HG03354 (cell line): ENCODE data around the gene MTCL3.

ENCODE experiments used
- ATAC-seq: cut with Tn5 transposase; IDR thresholded peaks from one replicate; pipeline ENCODE4 v1.9.1; 2021; ENCODE audit warnings: mild to moderate bottlenecking; ENCODE audit not compliant: unreplicated experiment, poor library complexity, severe bottlenecking

Gene MTCL3

GRCh38 chr6:127515794-127516661, 3.1 kb downstream of the MTCL3 start:
- ATAC-seq: peak; percentile 77

DNA sequence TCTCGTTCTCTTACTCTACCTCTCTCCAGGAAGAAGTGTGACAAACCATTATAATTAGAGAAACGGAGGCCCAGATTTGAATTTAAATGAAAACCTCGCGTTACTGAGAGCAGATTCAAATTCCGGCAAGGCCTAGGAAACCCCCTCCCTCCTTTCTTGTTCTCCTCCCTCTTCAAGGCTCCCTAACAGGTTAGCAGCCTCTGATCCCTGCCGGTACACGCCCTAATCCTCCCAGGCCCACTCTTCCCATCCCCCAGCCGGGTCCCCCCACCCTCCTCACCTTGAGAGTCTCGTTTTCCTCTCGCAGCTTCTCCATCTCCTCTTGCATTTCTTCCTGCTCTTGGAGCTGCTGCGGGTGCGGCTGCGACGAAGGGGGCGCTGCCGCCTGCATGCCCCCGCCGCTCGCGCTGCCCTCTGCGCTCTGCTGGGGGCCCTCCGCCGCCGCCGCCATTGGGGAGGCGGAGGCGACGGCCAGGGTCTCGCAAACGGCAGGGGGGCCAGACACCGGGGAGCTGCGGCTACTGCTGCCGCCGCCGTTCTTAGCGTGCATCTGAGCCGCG, 3.8 kb downstream of the MTCL3 start:
- peak; percentile 22 for ATAC-seq

DNA sequence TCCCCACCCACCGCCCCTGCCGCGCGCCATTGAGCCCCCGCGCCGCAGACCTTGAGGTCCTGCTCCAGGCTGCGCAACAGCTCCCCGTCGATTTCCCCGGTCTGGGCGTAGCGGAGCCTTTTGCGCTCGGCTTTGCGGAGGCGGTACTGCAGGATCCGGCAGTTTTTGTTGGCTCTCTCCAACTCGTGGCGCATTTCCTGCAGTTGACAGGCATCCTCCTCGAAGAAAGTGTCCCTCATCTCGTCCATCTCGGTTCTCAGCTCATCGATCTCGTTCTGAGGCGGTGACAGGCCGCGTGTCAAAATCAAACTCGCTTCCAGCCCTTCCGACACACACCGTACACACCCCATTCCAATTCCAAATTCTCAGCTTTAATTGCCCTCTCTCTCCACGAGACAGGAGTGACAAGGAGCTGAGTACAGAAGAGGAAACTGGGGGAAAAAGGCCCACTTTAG, 4.3 kb downstream of the MTCL3 start:
- no peak for ATAC-seq

DNA sequence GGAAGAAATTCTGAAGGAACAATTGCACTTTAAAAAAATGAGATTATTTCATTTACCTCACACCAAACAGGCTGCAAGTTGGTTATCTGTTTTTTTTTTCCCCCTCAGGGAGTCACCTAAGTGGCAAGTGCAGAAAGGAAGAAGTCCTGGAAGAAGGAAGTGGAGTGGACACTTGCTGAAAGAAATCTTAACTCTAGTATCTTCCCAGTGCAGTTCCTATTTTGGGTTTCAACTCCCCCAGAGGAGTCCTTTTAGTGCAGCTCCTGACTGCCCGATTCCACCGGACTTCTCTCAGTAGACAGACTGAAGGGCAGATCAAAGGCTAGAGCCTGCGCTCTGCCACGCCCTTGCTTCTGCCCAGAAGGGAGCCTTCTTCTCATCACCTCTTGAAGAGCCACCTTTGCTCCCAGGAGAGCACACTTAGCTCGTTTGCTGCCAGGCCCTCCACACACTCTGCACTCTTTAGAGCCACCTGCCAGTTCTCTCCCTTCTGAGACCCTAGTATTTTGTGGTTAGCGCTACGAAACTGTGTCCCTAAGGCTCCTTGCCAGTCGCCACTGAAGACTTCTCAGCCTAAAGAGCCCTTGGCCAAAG, 4.9 kb downstream of the MTCL3 start:
- no peak for ATAC-seq

DNA sequence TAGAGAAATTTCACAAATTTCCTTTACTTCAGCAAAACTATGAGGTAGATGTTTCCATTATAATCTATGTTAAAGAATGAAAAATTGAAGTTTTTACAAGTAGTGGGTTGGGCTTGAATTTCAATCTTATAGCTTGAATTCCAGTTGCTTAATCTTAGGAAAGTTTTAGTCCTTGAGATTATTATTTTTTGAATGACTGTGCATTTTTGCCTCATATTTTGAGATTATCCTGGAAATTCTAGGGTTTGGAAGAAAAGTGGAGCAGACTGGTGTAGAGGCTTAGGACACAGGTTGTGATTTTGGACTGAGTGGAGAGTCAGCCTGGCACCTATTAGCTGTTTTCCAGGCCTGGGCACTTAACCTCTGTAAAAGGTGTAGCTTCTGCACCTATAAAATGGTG, 5.7 kb downstream of the MTCL3 start:
- ATAC-seq: no peak

DNA sequence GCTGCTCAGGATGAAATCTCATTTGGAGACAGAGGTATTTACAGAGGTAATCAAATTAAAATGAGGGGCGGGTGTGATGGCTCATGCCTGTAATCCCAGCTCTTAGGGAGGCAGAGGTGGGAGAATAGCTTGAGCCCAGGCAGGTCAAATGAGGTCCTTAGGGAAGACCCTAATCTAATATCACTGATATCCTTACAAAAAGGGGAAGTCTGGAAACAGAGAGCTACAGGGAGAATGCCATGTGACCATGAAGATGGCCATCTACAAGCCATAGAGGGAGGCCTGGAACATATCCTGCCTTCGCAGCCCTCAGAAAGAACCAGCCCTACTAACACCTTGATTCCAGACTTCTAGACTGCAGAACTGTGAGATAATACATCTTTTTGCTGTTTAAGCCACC, 8.3 kb downstream of the MTCL3 start:
- ATAC-seq: no peak

DNA sequence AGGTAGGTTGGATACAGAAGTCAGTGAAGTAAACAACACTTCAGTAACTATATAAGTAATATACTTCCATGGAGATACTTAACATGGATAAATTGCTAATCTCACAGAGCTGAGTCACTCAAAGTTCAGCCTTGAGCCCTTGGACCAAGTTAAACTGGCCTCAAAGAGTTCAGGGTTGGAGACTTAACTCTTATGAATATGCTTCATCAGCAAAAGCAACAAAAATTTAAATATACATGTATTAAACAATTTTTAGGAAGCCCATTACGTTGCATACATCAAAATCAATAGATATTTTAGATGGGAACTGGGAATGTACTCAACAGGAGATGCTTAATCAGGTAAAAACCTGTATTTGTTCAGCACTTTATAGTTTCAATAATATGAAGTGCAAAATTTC, 12.2 kb downstream of the MTCL3 start:
- ATAC-seq: no peak

GRCh38 chr6:127503022-127503421, 16.1 kb downstream of the MTCL3 start:
- ATAC-seq: no peak

GRCh38 chr6:127497410-127497809, 21.7 kb downstream of the MTCL3 start:
- ATAC-seq: no peak

- ATAC-seq: no peak
Observed at GRCh38 chr6:127496471-127496870, 22.7 kb downstream of the MTCL3 start.

- ATAC-seq: no peak
Observed at GRCh38 chr6:127494240-127494767, 24.8 kb downstream of the MTCL3 start.

DNA sequence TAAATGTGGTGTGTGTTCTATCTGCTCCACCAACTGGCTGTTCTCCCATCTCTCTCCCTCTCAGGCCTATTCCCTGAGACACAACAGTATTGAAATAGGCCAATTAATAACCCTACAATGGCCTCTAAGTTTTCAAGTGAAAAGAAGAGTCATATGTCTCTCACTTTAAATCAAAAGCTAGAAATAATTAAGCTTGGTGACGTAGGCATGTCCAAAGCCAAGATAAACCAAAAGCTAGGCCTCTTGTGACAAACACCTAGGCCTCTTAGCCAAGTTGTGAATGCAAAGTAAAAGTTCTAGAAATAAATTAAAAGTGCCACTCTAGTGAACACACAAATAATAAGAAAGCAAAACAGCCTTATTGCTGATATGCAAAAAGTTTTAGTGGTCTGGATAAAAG, 29.9 kb downstream of the MTCL3 start:
- ATAC-seq: no peak

GRCh38 chr6:127486934-127487333, 32.2 kb downstream of the MTCL3 start:
- no peak for ATAC-seq

DNA sequence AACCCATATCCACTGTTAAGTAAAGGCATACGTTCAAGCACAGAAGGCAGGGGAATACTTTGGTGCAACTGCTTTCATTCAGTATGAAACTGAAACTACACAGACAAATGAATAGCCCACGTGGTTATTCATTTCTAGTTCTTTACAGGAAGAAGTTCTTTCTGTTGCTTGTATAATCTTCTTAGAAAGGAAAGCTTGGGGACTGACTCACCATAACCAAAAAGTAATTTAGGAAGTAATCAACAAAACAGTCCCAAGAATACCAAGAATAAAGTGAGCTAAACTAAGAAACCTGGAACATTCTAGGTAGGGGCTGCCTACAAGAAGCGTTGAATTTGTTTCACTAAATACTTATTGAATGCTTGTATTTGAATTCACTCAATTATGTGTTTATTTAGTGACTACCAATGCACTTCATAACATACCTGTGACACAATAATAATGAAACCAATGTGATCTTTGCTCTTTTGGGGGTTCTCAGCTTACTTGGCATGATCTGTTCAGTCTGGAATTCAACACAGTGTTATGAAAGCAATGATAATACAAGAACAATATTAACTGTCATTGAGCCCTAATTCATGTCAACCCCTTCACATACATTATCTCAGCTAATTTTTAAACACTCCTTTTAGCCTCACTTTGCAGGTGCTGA, 34.8 kb downstream of the MTCL3 start:
- ATAC-seq: peak; percentile 99

DNA sequence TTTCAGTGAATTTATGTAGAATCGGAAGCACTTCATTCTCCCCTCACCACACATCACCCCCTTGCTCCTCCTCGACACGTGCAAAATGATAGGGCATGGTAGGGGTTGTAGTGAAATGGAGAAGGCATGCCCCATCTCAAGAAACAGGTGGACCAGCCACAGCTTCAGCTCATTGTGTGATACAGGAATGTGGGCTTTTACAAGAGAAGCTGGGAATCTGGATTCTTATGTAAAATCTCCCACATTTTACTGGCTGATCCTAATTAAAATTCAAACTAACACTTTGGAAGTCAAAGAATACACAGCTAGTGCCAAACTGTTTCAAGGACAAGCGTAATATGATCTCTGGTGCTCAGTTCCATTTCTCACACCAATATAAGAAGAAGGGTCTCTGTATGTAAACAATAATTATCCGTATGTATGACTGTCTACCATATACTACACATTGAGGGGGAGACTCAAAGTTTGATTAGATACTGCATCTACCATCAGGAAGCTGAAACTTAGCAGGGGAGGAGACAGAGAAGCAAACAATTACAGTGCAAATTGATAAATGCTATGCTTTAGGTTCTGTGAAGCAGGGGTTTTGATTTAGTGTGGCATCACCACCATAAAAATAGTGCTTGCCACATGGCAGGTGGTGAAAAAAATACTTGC, 35.6 kb downstream of the MTCL3 start:
- peak; percentile 44 for ATAC-seq

DNA sequence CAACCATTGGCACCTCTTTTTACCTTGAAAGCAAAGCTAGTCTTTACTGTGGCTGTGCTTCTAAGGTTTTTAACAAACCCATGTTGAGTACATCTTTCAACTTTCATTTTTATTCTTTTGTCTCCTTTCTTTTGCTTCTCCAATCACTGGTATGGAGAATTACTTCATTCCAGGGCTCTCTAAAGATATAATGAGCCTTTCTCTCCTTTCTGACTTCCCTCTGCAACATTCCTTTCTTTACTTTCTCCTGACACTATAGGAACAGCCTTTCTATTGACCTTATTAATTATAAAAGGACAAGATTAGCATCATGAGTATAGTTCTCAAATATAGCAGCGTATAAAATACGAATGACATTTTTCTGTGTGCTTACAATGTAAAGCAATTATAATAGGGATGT, 36.8 kb downstream of the MTCL3 start:
- ATAC-seq: no peak

DNA sequence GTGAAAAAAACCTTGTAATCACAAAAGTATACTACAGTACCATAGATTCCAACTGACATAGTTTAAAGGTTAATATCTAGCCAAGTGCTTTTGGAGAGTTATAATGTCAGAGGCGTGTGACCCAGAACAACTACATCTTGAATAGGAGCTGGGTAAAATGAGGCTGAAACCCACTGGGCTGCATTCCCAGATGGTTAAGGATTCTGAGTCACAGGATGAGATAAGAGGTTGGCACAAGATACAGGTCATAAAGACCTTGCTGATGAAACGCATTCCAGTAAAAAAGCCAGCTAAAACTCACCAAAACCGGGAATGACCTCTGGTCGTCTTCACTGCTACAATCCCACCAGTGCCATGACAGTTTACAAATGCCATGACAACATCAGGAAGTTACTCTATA, 37.5 kb downstream of the MTCL3 start:
- ATAC-seq: no peak

DNA sequence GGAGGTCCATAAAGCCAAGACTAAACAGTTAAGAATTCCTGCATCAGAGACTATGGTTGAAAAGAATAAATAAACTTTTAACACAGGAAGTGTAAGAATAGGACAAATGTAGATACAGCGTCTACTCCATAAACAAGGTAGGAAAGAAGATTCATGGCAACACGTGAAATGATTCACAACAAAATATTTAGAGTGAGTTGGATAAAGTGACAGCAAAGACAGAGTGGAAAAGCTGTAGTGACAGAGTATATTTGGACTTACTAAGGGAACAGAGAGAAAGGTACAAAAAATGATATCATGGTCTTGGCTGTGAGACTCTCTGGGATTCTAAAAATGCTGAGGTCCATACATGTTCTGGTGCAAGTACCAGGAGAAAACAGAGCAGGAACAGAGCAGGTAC, 38.0 kb downstream of the MTCL3 start:
- ATAC-seq: no peak

- ATAC-seq: no peak
Observed at GRCh38 chr6:127477658-127478057, 41.5 kb downstream of the MTCL3 start.

DNA sequence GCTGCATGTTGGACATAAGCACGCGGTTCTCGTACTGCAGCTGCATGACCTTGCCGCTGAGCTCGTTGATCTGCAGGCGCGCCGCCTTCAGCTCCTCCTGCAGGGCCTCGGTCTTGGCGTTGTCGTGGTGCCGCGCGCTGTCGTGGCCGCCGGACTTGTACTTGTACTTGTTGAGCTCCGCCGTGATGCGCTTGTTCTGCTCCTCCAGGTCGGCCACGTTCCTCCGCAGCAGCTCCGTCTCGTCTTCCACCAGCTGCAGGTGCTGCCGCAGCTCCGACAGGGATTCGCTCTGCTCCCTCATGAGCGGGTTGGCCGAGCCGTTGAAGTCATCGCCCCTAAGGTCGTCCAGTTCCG, 43.3 kb downstream of the MTCL3 start:
- ATAC-seq: no peak
